LNCaP clone FGC (cell line): Measurements from ENCODE around the gene ERC1.

Experiments used
- DNase-seq: peaks from one replicate; pipeline ENCODE4 v3.0.0-alpha.2; 2011; ENCODE audit warnings: low read depth
- H3K4me3 ChIP-seq: 2 replicates; pipeline ENCODE4 v1.5.1; 2011; ENCODE audit warnings: mild to moderate bottlenecking, low read depth, low read length, control low read depth
- TF ChIP-seq, protein P1 (sequence below): IDR thresholded peaks from 2 replicates; pipeline ENCODE4 v1.5.1; 2012; ENCODE audit warnings: mild to moderate bottlenecking; ENCODE audit not compliant: control insufficient read depth, insufficient read depth; ENCODE audit errors: extremely low read depth

ERC1 gene

DNA sequence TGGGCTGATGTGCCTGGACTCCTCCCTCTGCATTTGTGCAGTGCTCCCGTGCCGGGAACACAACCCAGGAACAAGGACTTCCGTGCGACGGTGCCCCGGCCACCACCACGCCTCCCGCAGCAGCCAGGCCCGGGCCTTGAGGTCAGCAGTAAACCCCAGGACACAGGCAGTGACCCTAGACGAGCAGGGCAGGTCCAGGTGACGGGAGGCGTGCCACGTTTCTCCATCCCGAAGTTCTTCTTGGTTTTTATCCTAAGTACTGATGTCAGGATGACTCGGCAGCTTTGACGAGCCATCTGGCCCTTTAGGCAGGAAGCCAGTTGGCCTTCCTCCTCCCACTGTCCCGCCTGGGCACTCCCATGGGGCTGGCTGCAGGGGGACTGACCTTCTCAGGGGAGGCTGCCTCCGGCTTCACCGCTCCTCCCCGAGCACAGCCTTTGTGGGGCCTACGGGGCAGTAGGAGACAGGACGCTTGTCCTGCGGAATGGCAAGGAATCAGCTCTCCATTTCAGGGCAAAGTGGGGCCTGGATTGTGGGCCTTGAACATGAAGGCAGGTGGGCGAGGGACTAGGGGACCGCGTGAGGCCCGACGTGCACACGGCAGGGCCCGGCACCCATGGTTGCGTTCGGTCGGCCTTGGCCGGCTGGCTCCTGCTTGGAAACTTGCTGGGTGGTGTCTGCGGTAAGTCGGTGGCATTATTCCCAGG, 509.2 kb downstream of the ERC1 start:
- no peak for DNase-seq
- TF ChIP-seq, protein P1, sequence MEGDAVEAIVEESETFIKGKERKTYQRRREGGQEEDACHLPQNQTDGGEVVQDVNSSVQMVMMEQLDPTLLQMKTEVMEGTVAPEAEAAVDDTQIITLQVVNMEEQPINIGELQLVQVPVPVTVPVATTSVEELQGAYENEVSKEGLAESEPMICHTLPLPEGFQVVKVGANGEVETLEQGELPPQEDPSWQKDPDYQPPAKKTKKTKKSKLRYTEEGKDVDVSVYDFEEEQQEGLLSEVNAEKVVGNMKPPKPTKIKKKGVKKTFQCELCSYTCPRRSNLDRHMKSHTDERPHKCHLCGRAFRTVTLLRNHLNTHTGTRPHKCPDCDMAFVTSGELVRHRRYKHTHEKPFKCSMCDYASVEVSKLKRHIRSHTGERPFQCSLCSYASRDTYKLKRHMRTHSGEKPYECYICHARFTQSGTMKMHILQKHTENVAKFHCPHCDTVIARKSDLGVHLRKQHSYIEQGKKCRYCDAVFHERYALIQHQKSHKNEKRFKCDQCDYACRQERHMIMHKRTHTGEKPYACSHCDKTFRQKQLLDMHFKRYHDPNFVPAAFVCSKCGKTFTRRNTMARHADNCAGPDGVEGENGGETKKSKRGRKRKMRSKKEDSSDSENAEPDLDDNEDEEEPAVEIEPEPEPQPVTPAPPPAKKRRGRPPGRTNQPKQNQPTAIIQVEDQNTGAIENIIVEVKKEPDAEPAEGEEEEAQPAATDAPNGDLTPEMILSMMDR, result no peak
- no peak overlapping the region for H3K4me3 ChIP-seq

DNA sequence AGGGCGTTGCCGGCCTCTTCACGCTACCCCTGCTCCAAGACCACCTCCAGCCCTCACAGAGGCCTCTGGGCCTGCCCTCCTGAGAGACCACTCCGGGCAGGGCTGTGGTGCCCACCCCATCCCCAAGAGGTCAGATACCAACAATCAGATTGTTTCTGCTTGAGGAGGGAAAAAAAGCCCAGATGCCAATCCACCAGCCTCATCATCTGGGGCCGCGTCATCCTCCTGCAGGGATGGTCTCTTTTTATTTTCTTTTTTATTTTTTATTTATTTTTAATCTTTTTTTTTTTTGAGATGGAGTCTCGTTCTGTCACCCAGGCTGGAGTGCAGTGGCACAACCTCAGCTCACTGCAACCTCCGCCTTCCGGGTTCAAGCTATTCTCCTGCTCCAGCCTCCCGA, 510.0 kb downstream of the ERC1 start:
- H3K4me3 ChIP-seq, result no peak overlapping the region
- TF ChIP-seq, protein P1, result no peak
- DNase-seq, result no peak

DNA sequence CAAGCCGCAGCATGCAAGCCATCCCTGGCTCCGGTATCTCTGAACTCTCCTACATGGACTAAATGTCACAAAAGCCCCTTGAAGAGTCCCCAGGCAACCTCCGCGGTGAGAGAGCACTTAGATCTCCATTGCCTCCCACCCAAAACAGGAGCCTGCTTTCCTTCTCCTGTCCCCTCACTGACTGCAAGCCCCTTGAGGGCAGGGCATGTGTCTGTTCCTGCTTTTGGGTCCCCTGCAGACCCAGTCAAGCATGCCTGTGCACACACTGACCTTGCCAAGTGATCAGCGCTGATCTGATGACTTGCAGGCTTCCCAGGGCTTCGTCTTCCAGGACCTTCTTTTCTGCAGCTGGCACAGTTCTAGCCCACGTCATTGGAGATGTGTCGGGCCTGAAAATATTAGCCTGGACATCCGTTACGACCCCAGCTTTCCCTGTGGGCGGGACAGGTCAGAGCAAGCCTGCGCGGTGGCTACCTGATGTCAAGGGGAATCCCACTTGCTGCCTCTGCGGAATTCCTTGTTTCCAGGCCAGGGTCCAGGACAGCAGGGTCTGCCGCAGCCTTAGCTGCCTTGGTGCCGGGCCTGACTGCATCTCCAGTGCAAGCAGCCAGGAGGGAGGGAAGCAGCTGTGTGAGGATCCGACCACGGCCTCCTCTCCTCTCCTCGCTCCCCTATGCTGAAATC, 510.8 kb downstream of the ERC1 start:
- no peak overlapping the region for H3K4me3 ChIP-seq
- TF ChIP-seq, protein P1, result no peak
- DNase-seq, result no peak

DNA sequence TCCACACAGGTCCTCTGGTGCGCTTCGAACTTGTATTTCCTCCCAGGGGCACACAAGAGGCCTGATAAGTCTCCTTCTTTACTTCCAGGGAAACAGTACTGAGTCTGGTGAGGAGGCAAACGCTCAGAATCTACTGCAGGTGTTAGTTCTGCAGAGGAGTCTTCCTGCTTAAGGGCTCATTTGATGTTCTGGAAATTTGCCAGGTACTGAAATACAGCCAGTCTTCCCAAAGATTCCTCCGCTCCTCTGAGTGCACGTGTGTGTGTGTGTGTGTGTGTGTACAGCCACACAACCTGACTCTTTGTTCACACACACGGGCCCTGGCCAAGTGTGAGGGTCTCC, 511.3 kb downstream of the ERC1 start:
- TF ChIP-seq, protein P1, result no peak
- no peak overlapping the region for H3K4me3 ChIP-seq
- no peak for DNase-seq

DNA sequence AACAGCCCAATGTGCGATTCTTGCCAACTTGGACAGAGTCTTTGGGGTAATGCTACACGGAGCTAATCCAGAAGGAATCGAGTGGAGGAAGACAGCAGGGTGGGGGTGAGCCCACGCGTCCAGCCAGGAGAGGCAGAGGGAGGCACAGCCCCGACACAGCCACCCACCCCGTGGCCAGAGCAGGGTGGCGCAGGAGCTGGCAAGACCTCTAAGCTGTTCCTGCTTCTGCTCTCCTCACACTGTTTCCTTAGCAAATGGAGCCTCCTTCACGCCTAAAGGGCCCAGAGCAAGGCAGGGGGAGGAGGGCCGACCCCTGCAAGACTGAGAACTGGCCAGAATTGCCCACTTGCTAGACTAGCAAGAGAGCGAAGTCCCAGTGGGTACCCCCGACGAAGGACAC, 511.8 kb downstream of the ERC1 start:
- TF ChIP-seq, protein P1, result no peak
- no peak overlapping the region for H3K4me3 ChIP-seq
- no peak for DNase-seq

DNA sequence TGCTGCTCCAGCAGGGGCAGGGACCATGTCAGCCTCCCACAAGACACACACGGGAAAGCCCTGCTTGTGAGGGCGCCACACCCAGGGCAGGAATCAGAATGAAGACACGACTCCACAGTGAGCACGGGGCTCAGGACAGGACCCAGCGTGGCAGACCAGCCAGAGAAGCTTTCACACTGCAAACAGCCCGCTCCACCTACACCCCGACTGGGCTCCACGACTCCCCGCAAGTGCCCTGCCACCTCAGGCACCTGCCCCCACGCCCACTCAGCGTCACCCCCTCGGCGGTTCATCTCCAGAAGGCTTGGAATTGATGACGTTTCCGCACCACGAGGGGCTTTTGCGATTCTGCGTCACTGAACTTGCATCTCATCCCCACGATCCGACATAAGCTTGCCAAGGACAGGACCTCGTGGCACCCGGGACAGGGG, 512.3 kb downstream of the ERC1 start:
- DNase-seq, result no peak
- TF ChIP-seq, protein P1, result no peak
- no peak overlapping the region for H3K4me3 ChIP-seq
